SU-DHL-6 (cell line): ENCODE data around the gene NOD2.
A peak's percentile ranks its signal among the peaks of the same experiment; 100 is the strongest.

Source experiments
- H2AFZ ChIP-seq: fragments of 200-600 bp; sonication (generic); 2 replicates; pipeline ENCODE4 v1.6.1; 2014; ENCODE audit warnings: low read depth, mild to moderate bottlenecking, moderate library complexity, mixed read lengths, antibody characterized with exemption, low read length; ENCODE audit not compliant: severe bottlenecking
- H3F3A ChIP-seq: fragments of 200-600 bp; shearing (Covaris generic); 2 replicates; pipeline ENCODE4 v1.6.0; 2016; ENCODE audit warnings: antibody characterized with exemption, mild to moderate bottlenecking; ENCODE audit not compliant: insufficient read depth
- H3K27ac ChIP-seq: fragments of 200-600 bp; sonication (generic); 2 replicates; pipeline ENCODE4 v1.5.1; 2016; ENCODE audit warnings: low read depth, mild to moderate bottlenecking, low read length, moderate library complexity, mixed read lengths
- H3K27me3 ChIP-seq: fragments of 200-600 bp; sonication (generic), shearing (Covaris generic); 2 replicates; pipeline ENCODE4 v1.6.0; 2014; ENCODE audit warnings: mild to moderate bottlenecking, low read length
- H3K36me3 ChIP-seq: fragments of 200-600 bp; sonication (generic); 2 replicates; pipeline ENCODE4 v1.6.1; 2014; ENCODE audit warnings: mild to moderate bottlenecking, low read length, mixed read lengths
- H3K4me2 ChIP-seq: fragments of 300-600, 200-600 bp; shearing (Covaris generic), sonication (generic); 2 replicates; pipeline ENCODE4 v1.6.0; 2014; ENCODE audit warnings: low read length, low read depth, mild to moderate bottlenecking; ENCODE audit not compliant: poor library complexity, severe bottlenecking
- H3K4me3 ChIP-seq: fragments of 200-600 bp; sonication (generic); 2 replicates; pipeline ENCODE4 v1.5.1; 2014; ENCODE audit warnings: antibody characterized with exemption, low read length, mild to moderate bottlenecking, mixed read lengths; ENCODE audit not compliant: insufficient read depth, poor library complexity, severe bottlenecking
- H3K79me2 ChIP-seq: fragments of 200-600 bp; sonication (generic); 2 replicates; pipeline ENCODE4 v1.6.1; 2014; ENCODE audit warnings: mild to moderate bottlenecking, low read length, moderate library complexity; ENCODE audit not compliant: insufficient read depth
- H3K9ac ChIP-seq: fragments of 200-600 bp; sonication (generic); 2 replicates; pipeline ENCODE4 v1.7.0; 2014; ENCODE audit warnings: mild to moderate bottlenecking, low read length
- H3K9me2 ChIP-seq: fragments of 200-600 bp; sonication (generic); replicated peaks from 2 replicates; pipeline ENCODE4 v1.6.1; 2014; ENCODE audit warnings: low read length; ENCODE audit not compliant: insufficient read depth
- H3K9me3 ChIP-seq: fragments of 200-600 bp; sonication (generic); 2 replicates; pipeline ENCODE4 v1.6.1; 2014; ENCODE audit warnings: low read length, mixed read lengths; ENCODE audit not compliant: insufficient read depth
- H4K20me1 ChIP-seq: fragments of 200-600 bp; sonication (generic); 2 replicates; pipeline ENCODE4 v1.6.1; 2014; ENCODE audit warnings: low read depth, mild to moderate bottlenecking, antibody characterized with exemption, low read length, moderate library complexity, mixed read lengths
- CTCF ChIP-seq: fragments of 200-600 bp; sonication (generic); IDR thresholded peaks from one replicate; pipeline ENCODE4 v1.5.1; 2017; ENCODE audit warnings: antibody characterized with exemption, mild to moderate bottlenecking, low read length, moderate library complexity; ENCODE audit not compliant: insufficient read depth, poor library complexity, severe bottlenecking
- EZH2phosphoT487 ChIP-seq: fragments of 200-600 bp; sonication (generic), shearing (Covaris generic); conservative IDR thresholded peaks from 2 replicates; pipeline ENCODE4 v1.6.1; 2018; ENCODE audit warnings: mild to moderate bottlenecking, antibody characterized with exemption, low read length, moderate library complexity, mixed read lengths

NOD2 gene

GRCh38 chr16:50670476-50670875, 22.9 kb upstream of the NOD2 start:
- no peak for TF ChIP-seq EZH2phosphoT487
- TF ChIP-seq CTCF, result no peak

GRCh38 chr16:50671644-50672260, 21.7 kb upstream of the NOD2 start:
- no peak overlapping the region for H2AFZ ChIP-seq
- H3K9me2 ChIP-seq, result no peaks in the 10 kb centered on the region
- no peaks in the 10 kb centered on the region for H4K20me1 ChIP-seq
- H3K27ac ChIP-seq, result no peak overlapping the region
- no peak overlapping the region for H3K4me2 ChIP-seq
- H3K4me3 ChIP-seq, result no peak overlapping the region
- no peaks in the 10 kb centered on the region for H3F3A ChIP-seq
- H3K79me2 ChIP-seq, result no peaks in the 10 kb centered on the region
- peaks cover 20% of the 10 kb centered on the region; the same call in 1 of the 2 replicates for H3K9me3 ChIP-seq
- TF ChIP-seq CTCF, result peak; percentile 36
- TF ChIP-seq EZH2phosphoT487, result no peak
- 0 out of 2 replicates have a peak, but pooled peaks cover 6% of the 10 kb centered on the region for H3K36me3 ChIP-seq
- no peak overlapping the region for H3K9ac ChIP-seq
- H3K27me3 ChIP-seq, result no peaks in the 10 kb centered on the region

More at GRCh38 chr16:50670476-50670875, 22.9 kb upstream of the NOD2 start:
- H3K79me2 ChIP-seq, result no peaks in the 10 kb centered on the region
- H3K9ac ChIP-seq, result no peak overlapping the region
- no peak overlapping the region for H2AFZ ChIP-seq
- no peaks in the 10 kb centered on the region for H4K20me1 ChIP-seq
- H3K4me3 ChIP-seq, result no peak overlapping the region
- no peaks in the 10 kb centered on the region for H3F3A ChIP-seq
- H3K9me3 ChIP-seq, result peaks cover 20% of the 10 kb centered on the region; the same call in 1 of the 2 replicates
- 0 out of 2 replicates have a peak, but pooled peaks cover 6% of the 10 kb centered on the region for H3K36me3 ChIP-seq
- H3K4me2 ChIP-seq, result no peak overlapping the region
- H3K27ac ChIP-seq, result no peak overlapping the region
- H3K9me2 ChIP-seq, result no peaks in the 10 kb centered on the region
- H3K27me3 ChIP-seq, result no peaks in the 10 kb centered on the region

- no peak overlapping the region for H3K9ac ChIP-seq
- H4K20me1 ChIP-seq, result no peaks in the 10 kb centered on the region
- peaks cover 20% of the 10 kb centered on the region; the same call in 1 of the 2 replicates for H3K9me3 ChIP-seq
- no peaks in the 10 kb centered on the region for H3K79me2 ChIP-seq
- H3K4me2 ChIP-seq, result no peak overlapping the region
- no peaks in the 10 kb centered on the region for H3K27me3 ChIP-seq
- H3F3A ChIP-seq, result no peaks in the 10 kb centered on the region
- no peak overlapping the region for H3K27ac ChIP-seq
- H3K36me3 ChIP-seq, result 0 out of 2 replicates have a peak, but pooled peaks cover 6% of the 10 kb centered on the region
- TF ChIP-seq EZH2phosphoT487, result no peak
- no peak for TF ChIP-seq CTCF
- H3K4me3 ChIP-seq, result no peak overlapping the region
- no peak overlapping the region for H2AFZ ChIP-seq
- no peaks in the 10 kb centered on the region for H3K9me2 ChIP-seq
Observed at GRCh38 chr16:50673496-50674275, 19.7 kb upstream of the NOD2 start.
